Keratinocyte (primary cell): ENCODE measurements around the gene OR4L1. TPM values are rescaled to one million over a fixed set of nuclear protein-coding genes. Genes with fewer than 3 reads are reported as not detected.

Experiments
- DNase-seq: peaks from one replicate; pipeline ENCODE4 v3.0.0-alpha.2; 2011; ENCODE audit warnings: low read depth, missing footprints, low spot score
- FAIRE-seq: peaks from 2 replicates; lab custom pipeline; 2011; peaks lifted over from hg19 to GRCh38; lab: Jason Lieb, UNC
- H2AFZ ChIP-seq: 2 replicates; pipeline ENCODE4 v1.6.0; 2012; ENCODE audit warnings: low read length, control low read depth, inconsistent platforms; ENCODE audit not compliant: control insufficient read depth
- H3K27ac ChIP-seq: 2 replicates; pipeline ENCODE4 v1.5.1; 2011; ENCODE audit warnings: low read length; ENCODE audit not compliant: control insufficient read depth, insufficient read depth
- H3K27me3 ChIP-seq: 3 replicates; pipeline ENCODE4 v1.6.0; 2011; ENCODE audit warnings: low read length; ENCODE audit not compliant: control insufficient read depth, insufficient read depth; ENCODE audit errors: extremely low read depth
- H3K36me3 ChIP-seq, 2 experiments: 2 replicates in 1 of 2; 3 replicates in 1 of 2; pipeline ENCODE4 v1.5.1; 2011; ENCODE audit warnings: low read length in 2 of 2, mild to moderate bottlenecking in 1 of 2; ENCODE audit not compliant: control insufficient read depth in 2 of 2, insufficient read depth in 2 of 2; ENCODE audit errors: extremely low read depth in 1 of 2
- H3K4me1 ChIP-seq: 3 replicates; pipeline ENCODE4 v1.5.1; 2011; ENCODE audit warnings: low read length; ENCODE audit not compliant: control insufficient read depth, insufficient read depth; ENCODE audit errors: extremely low read depth
- H3K4me2 ChIP-seq: 3 replicates; pipeline ENCODE4 v1.6.0; 2011; ENCODE audit warnings: low read depth, low read length; ENCODE audit not compliant: control insufficient read depth, insufficient read depth; ENCODE audit errors: extremely low read depth
- H3K4me3 ChIP-seq, 3 experiments: fragments of 200-600 bp in 1 of 3; sonication (generic) in 1 of 3; 2 replicates in 2 of 3; 3 replicates in 1 of 3; pipeline ENCODE4 v1.5.1; 2011 to 2016; ENCODE audit warnings: low read length in 3 of 3, mild to moderate bottlenecking in 3 of 3, control low read depth in 2 of 3, inconsistent platforms in 1 of 3, low read depth in 1 of 3, mixed read lengths in 1 of 3, mixed run types in 1 of 3, moderate library complexity in 1 of 3; ENCODE audit not compliant: control insufficient read depth in 2 of 3, insufficient read depth in 2 of 3; ENCODE audit errors: extremely low read depth in 1 of 3
- H3K79me2 ChIP-seq: 2 replicates; pipeline ENCODE4 v1.6.0; 2012; ENCODE audit warnings: low read length; ENCODE audit not compliant: control insufficient read depth, insufficient read depth
- H3K9ac ChIP-seq: 3 replicates; pipeline ENCODE4 v1.6.0; 2011; ENCODE audit warnings: low read length; ENCODE audit not compliant: control insufficient read depth, insufficient read depth; ENCODE audit errors: extremely low read depth
- H3K9me1 ChIP-seq: 3 replicates; pipeline ENCODE4 v1.6.0; 2011; ENCODE audit warnings: low read length; ENCODE audit not compliant: control insufficient read depth, insufficient read depth; ENCODE audit errors: extremely low read depth
- H3K9me3 ChIP-seq: 2 replicates; pipeline ENCODE4 v1.5.1; 2012; ENCODE audit warnings: low read depth, low read length; ENCODE audit not compliant: control insufficient read depth
- H4K20me1 ChIP-seq: 3 replicates; pipeline ENCODE4 v1.6.0; 2011; ENCODE audit warnings: low read length; ENCODE audit not compliant: control insufficient read depth, insufficient read depth; ENCODE audit errors: extremely low read depth
- EZH2 ChIP-seq: IDR thresholded peaks from one replicate; pipeline ENCODE4 v1.6.1; 2012; ENCODE audit warnings: inconsistent platforms, mild to moderate bottlenecking, low read length, moderate library complexity
- dilution Hi-C: fragments of 300-500 bp; cut with MboI; formaldehyde crosslinking; loops from one replicate; pipeline ENCODE4 v1.7.0; 2020; ENCODE audit warnings: low sequenced_read_pairs; ENCODE audit not compliant: extremely low pct_ligation_motif_present
- polyA minus RNA-seq, 3 experiments: library from RNA; depleted of rRNA, polyadenylated mRNA; stranded (reverse); fragments of >200 nt; gene quantifications; 1 replicate in 1 of 3; 2 replicates in 1 of 3; 3 replicates in 1 of 3; pipeline ENCODE4 v1.2.3, GENCODE V29; 2011
- polyA plus RNA-seq, 5 experiments: library from polyadenylated mRNA; depleted of rRNA in 3 of 5; stranded (reverse) in 3 of 5; stranded (forward) in 1 of 5; unstranded in 1 of 5; fragments of >200 nt; gene quantifications; 1 replicate in 1 of 5; 2 replicates in 3 of 5; 3 replicates in 1 of 5; pipeline versions ENCODE4 v1.2.1 to v1.2.3, GENCODE V29; 2011 to 2012; ENCODE audit warnings: missing spikeins in 2 of 5, low read depth in 1 of 5, low replicate concordance in 1 of 5
- TF ChIP-seq, protein P1 (sequence below), 3 experiments: IDR thresholded peaks in 1 of 3; conservative IDR thresholded peaks in 1 of 3; optimal IDR thresholded peaks in 1 of 3; 2 replicates in 2 of 3; 3 replicates in 1 of 3; pipeline versions ENCODE3 to v1.5.1; 2011; ENCODE audit warnings: low read length in 3 of 3, mild to moderate bottlenecking in 3 of 3, moderate library complexity in 2 of 3, control low read depth in 1 of 3, inconsistent platforms in 1 of 3; ENCODE audit not compliant: insufficient read depth in 2 of 3; ENCODE audit errors: extremely low read depth in 1 of 3

The OR4L1 gene, protein sequence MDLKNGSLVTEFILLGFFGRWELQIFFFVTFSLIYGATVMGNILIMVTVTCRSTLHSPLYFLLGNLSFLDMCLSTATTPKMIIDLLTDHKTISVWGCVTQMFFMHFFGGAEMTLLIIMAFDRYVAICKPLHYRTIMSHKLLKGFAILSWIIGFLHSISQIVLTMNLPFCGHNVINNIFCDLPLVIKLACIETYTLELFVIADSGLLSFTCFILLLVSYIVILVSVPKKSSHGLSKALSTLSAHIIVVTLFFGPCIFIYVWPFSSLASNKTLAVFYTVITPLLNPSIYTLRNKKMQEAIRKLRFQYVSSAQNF
- polyA plus RNA-seq = not detected in 3 replicates
- not detected for polyA plus RNA-seq (2011; ENCODE audit: low read depth)
- polyA plus RNA-seq (2011; cell fraction: cytosol; rRNA removed) = not detected in 2 replicates
- not detected in 2 replicates for polyA plus RNA-seq (2011; cell fraction: nucleus; rRNA removed)
- polyA plus RNA-seq (2012; ENCODE audit: low replicate concordance) = not detected in 2 replicates
- polyA minus RNA-seq = not detected in 3 replicates
- polyA minus RNA-seq (2011; cell fraction: cytosol; rRNA and poly(A)+ RNA removed) = not detected
- polyA minus RNA-seq (2011; cell fraction: nucleus; rRNA and poly(A)+ RNA removed) = not detected in 2 replicates

DNA sequence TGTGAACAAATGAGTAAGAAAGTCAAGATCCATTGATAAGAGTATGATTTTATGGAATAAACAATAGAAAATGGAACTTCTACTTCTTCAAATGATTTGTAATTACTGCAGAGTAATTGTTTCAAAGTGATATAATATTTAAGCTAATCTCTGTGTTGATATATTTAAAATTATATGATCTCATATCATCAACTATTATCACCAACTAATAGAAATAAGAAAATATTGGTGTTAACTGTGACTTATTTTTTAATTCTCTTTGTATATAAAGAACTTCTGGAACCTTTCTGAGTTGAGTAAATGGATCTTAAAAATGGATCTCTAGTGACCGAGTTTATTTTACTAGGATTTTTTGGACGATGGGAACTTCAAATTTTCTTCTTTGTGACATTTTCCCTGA lies at the start of gene OR4L1:
OR4L1 (plus strand) TSS at position 301 of the 400 bp plus-strand sequence; CDS start at position 301, 0 bp downstream.
- Histone ChIP-seq H3K27me3 (no peaks in the 10 kb centered on the region), H3K79me2 (no peaks in the 10 kb centered on the region), H3K4me3 (no peak within 1 kb of the TSS), H3K9ac (no peak within 1 kb of the TSS), H3K4me1 (no peaks in the 10 kb centered on the region), H4K20me1 (no peaks in the 10 kb centered on the region), H3K9me1 (no peaks in the 10 kb centered on the region), H3K9me3 (no peaks in the 10 kb centered on the region), H3K36me3 (no peaks in the 10 kb centered on the region), H2AFZ (no peak within 1 kb of the TSS), H3K27ac (no peak within 1 kb of the TSS), H3K4me2 (no peak within 1 kb of the TSS)
- TF ChIP-seq, protein P1, sequence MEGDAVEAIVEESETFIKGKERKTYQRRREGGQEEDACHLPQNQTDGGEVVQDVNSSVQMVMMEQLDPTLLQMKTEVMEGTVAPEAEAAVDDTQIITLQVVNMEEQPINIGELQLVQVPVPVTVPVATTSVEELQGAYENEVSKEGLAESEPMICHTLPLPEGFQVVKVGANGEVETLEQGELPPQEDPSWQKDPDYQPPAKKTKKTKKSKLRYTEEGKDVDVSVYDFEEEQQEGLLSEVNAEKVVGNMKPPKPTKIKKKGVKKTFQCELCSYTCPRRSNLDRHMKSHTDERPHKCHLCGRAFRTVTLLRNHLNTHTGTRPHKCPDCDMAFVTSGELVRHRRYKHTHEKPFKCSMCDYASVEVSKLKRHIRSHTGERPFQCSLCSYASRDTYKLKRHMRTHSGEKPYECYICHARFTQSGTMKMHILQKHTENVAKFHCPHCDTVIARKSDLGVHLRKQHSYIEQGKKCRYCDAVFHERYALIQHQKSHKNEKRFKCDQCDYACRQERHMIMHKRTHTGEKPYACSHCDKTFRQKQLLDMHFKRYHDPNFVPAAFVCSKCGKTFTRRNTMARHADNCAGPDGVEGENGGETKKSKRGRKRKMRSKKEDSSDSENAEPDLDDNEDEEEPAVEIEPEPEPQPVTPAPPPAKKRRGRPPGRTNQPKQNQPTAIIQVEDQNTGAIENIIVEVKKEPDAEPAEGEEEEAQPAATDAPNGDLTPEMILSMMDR (optimal IDR thresholded peaks at IDR 0.05 in 1 of 3, IDR thresholded peaks at IDR 0.05 in 1 of 3, conservative IDR thresholded peaks at IDR 0.05 in 1 of 3; ENCODE audit: extremely low read depth in 1 of 3, insufficient read depth in 2 of 3, low read length in 3 of 3) = no peak
- TF ChIP-seq EZH2 = no peak
- dilution Hi-C loops = no loop called here
- DNase-seq = no peak
- FAIRE-seq = no peak

DNA sequence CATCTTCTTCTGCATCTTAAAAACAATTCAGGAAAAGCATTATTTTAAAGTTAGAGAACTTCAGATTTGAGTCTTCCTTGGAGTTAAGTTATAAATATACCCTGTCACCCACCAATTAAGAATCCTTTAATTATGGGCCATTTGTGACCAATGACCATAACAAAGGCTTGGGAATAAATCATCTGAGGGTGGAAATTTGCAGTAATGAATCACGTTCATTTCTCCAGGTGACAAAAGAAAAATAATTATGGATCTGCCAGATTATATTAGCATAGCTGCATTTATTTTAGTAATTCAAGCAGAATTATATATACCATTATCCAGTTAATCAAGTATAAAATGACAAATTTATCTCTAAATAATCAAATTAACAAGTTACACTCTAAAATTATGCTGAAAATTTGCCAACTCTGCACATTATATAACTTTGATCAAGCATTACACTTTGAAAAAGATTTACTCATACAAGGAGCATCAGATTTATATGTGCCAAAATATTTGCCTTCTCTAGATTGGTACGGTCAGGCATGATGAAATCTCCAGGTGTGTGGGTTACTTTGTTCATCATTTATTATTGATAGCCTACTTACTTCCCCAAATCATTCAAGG lies 40.5 kb upstream of the OR4L1 start, which contains the start of gene OR4K14:
OR4K14 (minus strand) TSS at position 51 of the 609 bp plus-strand sequence. CDS start 4,114 bp downstream, outside the sequence.
- Histone ChIP-seq H4K20me1 (no peaks in the 10 kb centered on the region), H3K27me3 (no peaks in the 10 kb centered on the region), H2AFZ (no peak within 1 kb of the TSS), H3K36me3 (no peaks in the 10 kb centered on the region), H3K4me3 (no peak within 1 kb of the TSS), H3K9me3 (peaks cover under 1% of the 10 kb centered on the region), H3K79me2 (no peaks in the 10 kb centered on the region), H3K4me1 (no peaks in the 10 kb centered on the region), H3K27ac (no peak within 1 kb of the TSS), H3K9me1 (no peaks in the 10 kb centered on the region), H3K4me2 (no peak within 1 kb of the TSS), H3K9ac (no peak within 1 kb of the TSS)
- TF ChIP-seq, protein P1 (optimal IDR thresholded peaks at IDR 0.05 in 1 of 3, IDR thresholded peaks at IDR 0.05 in 1 of 3, conservative IDR thresholded peaks at IDR 0.05 in 1 of 3; ENCODE audit: extremely low read depth in 1 of 3, insufficient read depth in 2 of 3, low read length in 3 of 3) = no peak
- no peak for TF ChIP-seq EZH2
- dilution Hi-C loops = no loop called here
- DNase-seq = no peak
- no peak for FAIRE-seq
